Activated gamma-delta T cell treated with Interleukin-2 at 50 U/mL for 16 hours (primary cell): ENCODE measurements around the gene OTUB2.
A peak's percentile ranks its signal among the peaks of the same experiment; 100 is the strongest.
"Not testable (repeated sequence)": the region's sequence is repeated elsewhere in the genome, so short reads cannot be mapped to it uniquely, and the experiment has no call there.

Experiments
- DNase-seq: peaks from one replicate; pipeline ENCODE4 v3.0.0-alpha.2; 2020

The OTUB2 gene

GRCh38 chr14:94062344-94062940 lies 36.3 kb downstream of the OTUB2 start:
- DNase-seq: no peak

- DNase-seq: no peak
Measured at GRCh38 chr14:94066089-94066676, 40.0 kb downstream of the OTUB2 start.

GRCh38 chr14:94072076-94072475 lies 45.9 kb downstream of the OTUB2 start:
- not testable (repeated sequence) for DNase-seq

- no peak for DNase-seq
Measured at GRCh38 chr14:94074534-94074933, 48.4 kb downstream of the OTUB2 start.

DNA sequence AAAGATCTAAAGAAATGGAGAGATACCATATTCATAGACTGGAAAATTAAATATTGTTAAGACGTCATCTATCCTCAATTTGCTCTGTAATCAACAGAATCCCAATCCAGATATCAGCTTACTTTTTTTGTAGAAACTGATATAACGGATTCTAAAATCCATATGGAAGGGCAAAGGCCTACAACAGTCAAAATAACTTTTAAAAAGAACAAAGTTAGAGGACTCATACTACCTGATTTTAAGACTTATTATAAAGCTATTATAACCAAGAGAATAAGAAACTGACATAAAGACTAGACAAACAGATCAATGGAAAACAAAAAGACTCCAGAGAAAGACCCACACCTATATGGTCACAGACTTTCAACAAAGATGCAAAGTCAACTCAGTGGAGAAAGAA lies 48.9 kb downstream of the OTUB2 start:
- DNase-seq: no peak

DNA sequence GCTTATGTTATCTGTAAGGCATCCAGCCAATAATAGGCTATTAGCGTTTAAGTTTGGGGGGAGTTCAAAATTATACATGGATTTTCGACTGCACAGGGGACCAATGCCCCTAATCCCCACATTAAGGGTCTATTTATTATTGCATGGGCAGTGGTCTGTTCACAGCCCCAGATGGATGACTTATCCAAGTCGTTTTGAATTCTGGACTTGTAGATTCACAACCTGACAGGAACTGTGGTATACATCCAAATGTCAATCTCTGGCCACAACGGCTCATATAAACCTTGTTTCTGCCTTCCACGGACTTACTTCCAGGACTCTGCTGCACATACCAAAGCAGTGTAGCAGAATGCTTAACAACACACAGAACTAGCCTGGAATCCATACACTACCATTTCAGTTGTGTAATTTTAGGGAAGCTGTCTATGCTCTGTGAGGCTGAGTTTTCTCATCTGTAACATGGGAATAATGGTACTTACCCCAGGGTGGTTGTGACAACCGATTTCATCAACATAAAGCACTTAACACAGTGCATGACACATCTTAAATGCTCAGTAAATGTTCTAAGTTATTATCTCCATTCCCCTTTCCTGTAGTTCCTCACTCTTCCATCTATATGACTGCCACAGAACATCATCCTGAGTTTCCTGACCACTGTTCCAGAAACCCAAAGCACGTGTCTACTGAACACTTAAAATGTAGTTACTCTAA lies 51.1 kb downstream of the OTUB2 start:
- DNase-seq: no peak

DNA sequence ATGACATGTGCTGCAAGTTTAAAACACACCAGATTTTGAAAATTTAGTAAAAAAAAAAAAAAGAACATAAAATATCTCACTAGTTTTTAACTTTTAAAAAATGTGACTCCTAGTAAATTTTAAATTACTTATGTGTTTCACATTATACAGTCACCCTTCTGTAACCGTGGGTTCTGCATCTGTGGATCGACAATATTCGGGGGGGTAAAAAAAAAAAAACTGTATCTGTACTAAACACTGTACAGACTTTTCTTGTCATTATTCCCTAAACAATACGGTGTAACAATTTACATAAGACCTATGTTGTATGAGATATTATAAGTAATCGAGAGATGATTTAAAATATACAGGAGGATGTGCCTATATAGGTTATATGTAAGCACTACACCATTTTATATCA lies 51.7 kb downstream of the OTUB2 start:
- no peak for DNase-seq

GRCh38 chr14:94079891-94080620 lies 53.9 kb downstream of the OTUB2 start:
- no peak for DNase-seq

- DNase-seq: peak; percentile 96
Measured at GRCh38 chr14:94080621-94081385, 54.7 kb downstream of the OTUB2 start, which contains the start of the genes DDX24 and IFI27L1. DDX24 (minus strand) TSS chr14:94081202; CDS start chr14:94079742, 1,460 bp downstream. IFI27L1 (plus strand) TSS chr14:94081310; CDS start chr14:94096938, 15,628 bp downstream.

DNA sequence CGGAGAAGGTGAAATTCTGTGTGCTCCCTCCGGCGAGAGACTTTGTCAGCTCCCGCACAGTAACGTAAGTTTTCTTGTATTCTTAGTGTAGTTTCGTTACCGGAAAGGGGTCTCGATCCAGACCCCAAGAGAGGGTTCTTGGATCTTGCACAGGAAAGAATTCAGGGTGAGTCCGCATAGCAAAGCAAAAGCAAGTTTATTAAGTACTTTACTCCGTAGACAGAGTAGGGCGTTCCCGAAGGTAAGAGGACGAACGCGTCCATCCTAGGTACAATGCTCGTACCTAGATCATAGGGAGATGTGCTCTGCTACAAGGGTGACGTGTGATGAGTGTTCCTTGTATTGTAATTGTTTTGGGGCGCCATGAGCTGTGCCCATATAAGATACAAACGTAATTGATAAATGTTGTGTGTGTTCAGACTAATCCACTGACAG lies 55.3 kb downstream of the OTUB2 start:
- no peak for DNase-seq

DNA sequence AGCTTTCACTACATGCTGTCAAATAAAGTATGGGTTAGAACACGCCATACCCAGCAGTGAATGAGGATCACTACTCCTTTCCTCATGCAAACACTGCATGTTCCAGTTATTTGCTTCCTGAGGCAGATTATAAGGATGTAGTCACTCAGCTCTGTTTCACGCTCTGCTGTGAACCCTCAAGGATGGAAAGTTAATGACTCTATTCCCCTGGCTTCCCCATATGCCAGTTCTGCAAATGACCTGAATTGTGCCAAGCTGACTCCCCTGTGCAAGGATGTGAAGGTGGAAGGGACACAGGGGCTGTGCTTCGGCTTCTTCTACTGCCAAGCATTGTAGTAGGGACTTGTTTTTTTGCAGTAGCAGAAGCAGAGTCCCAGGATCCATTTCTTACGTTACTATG lies 61.8 kb downstream of the OTUB2 start:
- no peak for DNase-seq

GRCh38 chr14:94088516-94088915 lies 62.4 kb downstream of the OTUB2 start:
- no peak for DNase-seq

DNA sequence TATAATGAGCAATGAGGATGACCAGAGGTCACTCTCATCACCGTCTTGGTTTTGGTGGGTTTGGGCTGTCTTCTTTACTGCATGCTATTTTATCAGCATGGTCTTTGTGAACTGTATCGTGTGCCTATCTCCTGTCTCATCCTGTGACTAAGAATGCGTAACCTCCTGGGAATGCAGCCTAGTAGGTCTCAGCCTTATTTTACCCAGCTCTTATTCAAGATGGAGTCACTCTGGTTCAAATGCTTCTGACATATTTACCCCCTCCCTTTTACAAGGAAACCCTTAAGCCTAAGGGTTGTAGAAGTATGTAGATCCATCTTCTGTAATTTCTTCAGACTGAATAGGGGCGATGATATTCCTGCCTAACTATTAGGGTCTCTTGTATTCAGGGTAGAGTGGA lies 63.3 kb downstream of the OTUB2 start:
- no peak for DNase-seq

DNA sequence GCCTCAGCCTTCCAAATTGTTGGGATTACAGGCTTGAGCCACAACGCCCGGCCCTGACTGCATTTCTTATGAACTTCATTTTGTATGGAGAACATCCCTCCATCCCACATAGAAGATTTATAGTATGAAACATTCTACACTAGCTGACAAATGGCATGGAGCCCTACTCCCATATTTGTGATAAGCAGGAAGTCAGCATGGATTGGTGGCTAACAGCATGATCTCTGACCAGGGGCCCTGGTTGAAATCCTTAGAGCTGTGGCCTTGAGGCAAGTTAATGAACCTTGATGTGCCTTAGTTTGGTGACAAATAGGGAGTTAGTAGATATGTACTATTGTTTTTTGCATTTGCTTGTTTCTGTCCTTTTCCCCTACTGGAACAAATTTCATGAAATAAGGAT lies 67.3 kb downstream of the OTUB2 start:
- DNase-seq: no peak

DNA sequence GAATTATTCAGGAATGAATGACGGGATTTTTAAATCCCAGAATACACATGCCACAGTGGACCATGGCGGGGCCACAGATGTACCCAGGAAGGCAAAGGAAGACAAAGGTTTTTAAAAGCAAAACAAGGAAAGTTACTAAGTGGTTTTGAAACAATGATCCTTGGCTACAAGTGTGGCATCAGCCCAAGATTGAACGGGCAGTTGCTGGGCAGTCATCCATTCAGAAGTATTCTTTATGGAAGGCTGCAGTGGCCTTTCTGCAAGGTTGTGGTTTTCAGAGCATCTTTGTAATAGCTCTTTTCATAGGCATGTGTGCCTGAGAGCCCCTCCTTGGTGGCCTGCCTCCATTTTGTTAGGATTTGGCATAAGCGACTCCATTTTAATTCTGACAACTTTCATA lies 71.0 kb downstream of the OTUB2 start:
- DNase-seq: no peak
